Measurements from ENCODE around the gene IER5L. TPM values are rescaled to one million over a fixed set of nuclear protein-coding genes. Genes with fewer than 3 reads are reported as not detected.

IER5L gene
- total and polyA plus RNA-seq, 9 of the 15 experiments (the other 6 are each of a cell fraction or from before 2014, with no cell fraction given), result 0.14 to 11.9 (median 0.52) TPM

DNA sequence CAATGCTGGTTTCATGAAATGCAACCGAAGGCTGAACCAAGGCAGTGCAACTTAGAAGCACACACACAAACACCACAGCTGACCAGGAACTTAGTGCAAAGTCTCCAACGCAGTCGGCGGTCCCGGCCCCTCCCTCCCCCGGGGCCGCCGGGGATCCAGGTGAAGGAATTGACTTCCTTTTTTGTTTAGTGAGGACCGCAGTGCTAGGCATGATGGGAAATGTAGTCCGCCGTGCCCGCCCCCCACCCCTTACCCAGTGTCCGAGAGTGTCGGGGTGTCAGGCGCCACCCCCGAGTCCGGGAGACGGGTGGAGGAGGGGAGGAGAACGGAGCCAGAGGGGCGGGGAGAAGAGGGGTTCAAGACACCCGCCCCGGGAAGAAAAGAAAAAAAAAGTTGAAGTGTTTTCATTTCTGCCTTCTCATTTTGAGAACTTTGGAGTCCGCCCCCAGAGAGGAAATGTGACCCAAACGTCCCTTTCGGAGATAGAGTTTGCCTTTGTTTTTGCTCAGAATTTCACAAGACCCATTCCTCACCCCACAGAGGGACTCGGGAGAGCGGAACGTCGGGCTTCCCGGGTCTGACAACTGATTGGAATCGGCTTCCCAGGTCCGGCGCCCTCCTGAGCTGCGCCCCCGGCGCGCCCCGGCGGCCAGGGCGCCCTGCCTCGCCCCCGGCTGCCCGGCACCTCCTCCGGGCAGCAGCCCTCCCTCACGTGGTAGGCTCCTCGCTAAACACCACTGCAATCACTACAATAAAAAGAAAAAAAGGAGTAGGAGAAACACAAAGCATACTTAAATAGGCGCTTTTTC, 2.0 kb downstream of the IER5L start (continued):
- TF ChIP-seq, protein P1, sequence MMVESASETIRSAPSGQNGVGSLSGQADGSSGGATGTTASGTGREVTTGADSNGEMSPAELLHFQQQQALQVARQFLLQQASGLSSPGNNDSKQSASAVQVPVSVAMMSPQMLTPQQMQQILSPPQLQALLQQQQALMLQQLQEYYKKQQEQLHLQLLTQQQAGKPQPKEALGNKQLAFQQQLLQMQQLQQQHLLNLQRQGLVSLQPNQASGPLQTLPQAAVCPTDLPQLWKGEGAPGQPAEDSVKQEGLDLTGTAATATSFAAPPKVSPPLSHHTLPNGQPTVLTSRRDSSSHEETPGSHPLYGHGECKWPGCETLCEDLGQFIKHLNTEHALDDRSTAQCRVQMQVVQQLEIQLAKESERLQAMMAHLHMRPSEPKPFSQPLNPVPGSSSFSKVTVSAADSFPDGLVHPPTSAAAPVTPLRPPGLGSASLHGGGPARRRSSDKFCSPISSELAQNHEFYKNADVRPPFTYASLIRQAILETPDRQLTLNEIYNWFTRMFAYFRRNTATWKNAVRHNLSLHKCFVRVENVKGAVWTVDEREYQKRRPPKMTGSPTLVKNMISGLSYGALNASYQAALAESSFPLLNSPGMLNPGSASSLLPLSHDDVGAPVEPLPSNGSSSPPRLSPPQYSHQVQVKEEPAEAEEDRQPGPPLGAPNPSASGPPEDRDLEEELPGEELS (CRISPR knock-in tag; IDR thresholded peaks at IDR 0.05; ENCODE audit: borderline replicate concordance), result no peak
- TF ChIP-seq, protein P2, sequence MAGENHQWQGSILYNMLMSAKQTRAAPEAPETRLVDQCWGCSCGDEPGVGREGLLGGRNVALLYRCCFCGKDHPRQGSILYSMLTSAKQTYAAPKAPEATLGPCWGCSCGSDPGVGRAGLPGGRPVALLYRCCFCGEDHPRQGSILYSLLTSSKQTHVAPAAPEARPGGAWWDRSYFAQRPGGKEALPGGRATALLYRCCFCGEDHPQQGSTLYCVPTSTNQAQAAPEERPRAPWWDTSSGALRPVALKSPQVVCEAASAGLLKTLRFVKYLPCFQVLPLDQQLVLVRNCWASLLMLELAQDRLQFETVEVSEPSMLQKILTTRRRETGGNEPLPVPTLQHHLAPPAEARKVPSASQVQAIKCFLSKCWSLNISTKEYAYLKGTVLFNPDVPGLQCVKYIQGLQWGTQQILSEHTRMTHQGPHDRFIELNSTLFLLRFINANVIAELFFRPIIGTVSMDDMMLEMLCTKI (IDR thresholded peaks at IDR 0.05; ENCODE audit: partially characterized antibody), result no peak
- TF ChIP-seq, protein P3, sequence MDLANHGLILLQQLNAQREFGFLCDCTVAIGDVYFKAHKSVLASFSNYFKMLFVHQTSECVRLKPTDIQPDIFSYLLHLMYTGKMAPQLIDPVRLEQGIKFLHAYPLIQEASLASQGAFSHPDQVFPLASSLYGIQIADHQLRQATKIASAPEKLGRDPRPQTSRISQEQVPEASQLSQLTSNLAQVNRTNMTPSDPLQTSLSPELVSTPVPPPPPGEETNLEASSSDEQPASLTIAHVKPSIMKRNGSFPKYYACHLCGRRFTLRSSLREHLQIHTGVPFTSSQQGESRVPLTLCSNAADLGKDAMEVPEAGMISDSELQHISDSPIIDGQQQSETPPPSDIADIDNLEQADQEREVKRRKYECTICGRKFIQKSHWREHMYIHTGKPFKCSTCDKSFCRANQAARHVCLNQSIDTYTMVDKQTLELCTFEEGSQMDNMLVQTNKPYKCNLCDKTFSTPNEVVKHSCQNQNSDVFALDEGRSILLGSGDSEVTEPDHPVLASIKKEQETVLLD (IDR thresholded peaks at IDR 0.05), result peak; percentile 74
- TF ChIP-seq ZNF589 (CRISPR knock-in tag; IDR thresholded peaks at IDR 0.05; ENCODE audit: low read depth) (0 out of 2 replicates have a peak, but pooled peaks have one; percentile 35), CBFA2T2 (conservative IDR thresholded peaks at IDR 0.05) (no peak), KAT7 (CRISPR knock-in tag; IDR thresholded peaks at IDR 0.05; ENCODE audit: borderline replicate concordance) (no peak), PTRF (tag; IDR thresholded peaks at IDR 0.05) (no peak), ZNF696 (CRISPR knock-in tag; conservative IDR thresholded peaks at IDR 0.05) (no peak), ESRRA (IDR thresholded peaks at IDR 0.05; ENCODE audit: borderline replicate concordance, low read depth) (peak; percentile 25; the same call in 1 of the 2 replicates), TFAM (CRISPR knock-in tag; conservative IDR thresholded peaks at IDR 0.05) (no peak), ZC3H4 (CRISPR knock-in tag; IDR thresholded peaks at IDR 0.05; ENCODE audit: borderline replicate concordance) (no peak), PML (IDR thresholded peaks at IDR 0.05; ENCODE audit: low read length) (peak; percentile 55; the same call in 1 of the 2 replicates), FUS (optimal IDR thresholded peaks at IDR 0.05; ENCODE audit: low read depth, low read length) (no peak), PHF20 (IDR thresholded peaks at IDR 0.05; ENCODE audit: partially characterized antibody) (no peak), L3MBTL2 (IDR thresholded peaks at IDR 0.05) (peak; percentile 46; the same call in 1 of the 2 replicates), ZBTB17 (CRISPR knock-in tag; IDR thresholded peaks at IDR 0.05) (no peak), DACH1 (IDR thresholded peaks at IDR 0.05; ENCODE audit: partially characterized antibody) (peak; percentile 47), TOE1 (IDR thresholded peaks at IDR 0.05; ENCODE audit: borderline replicate concordance) (peak; percentile 40; the same call in 1 of the 2 replicates), TOE1 (CRISPR knock-in tag; IDR thresholded peaks at IDR 0.05; ENCODE audit: borderline replicate concordance, low read depth) (no peak)
- TF ChIP-seq, protein P4, sequence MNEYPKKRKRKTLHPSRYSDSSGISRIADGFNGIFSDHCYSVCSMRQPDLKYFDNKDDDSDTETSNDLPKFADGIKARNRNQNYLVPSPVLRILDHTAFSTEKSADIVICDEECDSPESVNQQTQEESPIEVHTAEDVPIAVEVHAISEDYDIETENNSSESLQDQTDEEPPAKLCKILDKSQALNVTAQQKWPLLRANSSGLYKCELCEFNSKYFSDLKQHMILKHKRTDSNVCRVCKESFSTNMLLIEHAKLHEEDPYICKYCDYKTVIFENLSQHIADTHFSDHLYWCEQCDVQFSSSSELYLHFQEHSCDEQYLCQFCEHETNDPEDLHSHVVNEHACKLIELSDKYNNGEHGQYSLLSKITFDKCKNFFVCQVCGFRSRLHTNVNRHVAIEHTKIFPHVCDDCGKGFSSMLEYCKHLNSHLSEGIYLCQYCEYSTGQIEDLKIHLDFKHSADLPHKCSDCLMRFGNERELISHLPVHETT (CRISPR knock-in tag; conservative IDR thresholded peaks at IDR 0.05 in 1 of 2, IDR thresholded peaks at IDR 0.05 in 1 of 2), result peak in 1 of 2 experiments; percentile 57; a peak in 1 of 4 replicates
- TF ChIP-seq, protein P5, sequence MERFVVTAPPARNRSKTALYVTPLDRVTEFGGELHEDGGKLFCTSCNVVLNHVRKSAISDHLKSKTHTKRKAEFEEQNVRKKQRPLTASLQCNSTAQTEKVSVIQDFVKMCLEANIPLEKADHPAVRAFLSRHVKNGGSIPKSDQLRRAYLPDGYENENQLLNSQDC (CRISPR knock-in tag; IDR thresholded peaks at IDR 0.05), result no peak

Measured in K562 (cell line).